ENCODE results near the gene CFAP100. TPM values are rescaled to one million over a fixed set of nuclear protein-coding genes. Genes with fewer than 3 reads are reported as not detected.

Gene CFAP100
- total and polyA plus RNA-seq, 10 of the 15 experiments (the other 5 are each of a cell fraction or from before 2014, with no cell fraction given), result 0.04 to 0.27 TPM; not detected in 8

DNA sequence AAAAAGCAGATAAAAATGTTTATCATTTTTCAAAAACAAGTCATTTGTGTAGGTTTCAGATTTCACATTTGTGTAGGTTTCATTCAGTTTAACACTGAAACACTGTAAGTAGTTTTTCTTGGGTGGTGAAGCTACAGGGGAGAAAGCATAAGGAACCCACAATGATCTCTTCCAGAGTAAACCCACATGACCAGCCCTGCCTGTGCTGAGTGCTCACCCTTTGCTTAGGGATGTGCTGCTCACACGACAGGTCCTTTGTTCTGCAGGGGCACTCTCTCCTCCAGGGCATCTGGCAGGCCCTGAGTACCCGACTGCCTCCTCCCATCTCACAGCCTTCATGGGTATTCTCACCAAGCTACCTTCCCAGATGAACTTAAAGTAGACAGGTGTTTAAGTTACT lies 52.1 kb downstream of the CFAP100 start:
- H3K27ac ChIP-seq (ENCODE audit: control insufficient read depth, insufficient read depth), result no peak overlapping the region
- no peak for ATAC-seq
- no peaks in the 10 kb centered on the region for H3K9me3 ChIP-seq (replicated peaks; ENCODE audit: control insufficient read depth, insufficient read depth, low read length)
- intact Hi-C loops (cut with micrococcal nuclease; ENCODE audit: unreplicated experiment), result no loop called here
- no peak overlapping the region for H3K4me3 ChIP-seq
- DNase-seq (ENCODE audit: low read depth, low spot score), result no peak
- FAIRE-seq, result no peak
- H3K4me2 ChIP-seq (ENCODE audit: control insufficient read depth, insufficient read depth), result no peak overlapping the region
- POLR2A ChIA-PET, result no interaction called here
- WGBS (ENCODE audit: insufficient coverage, insufficient replicate concordance, low lambda C conversion rate, missing lambda C conversion rate), result 98% methylated on average over 2 of the region's 2 CpGs
- in situ Hi-C loops (cut with MboI), result no loop called here
- H3K9ac ChIP-seq (ENCODE audit: control insufficient read depth, insufficient read depth, low read length), result no peak overlapping the region
- SMC1A ChIA-PET (ENCODE audit: uncharacterized antibody, unreplicated experiment), result no interaction called here
- H3K27me3 ChIP-seq (replicated peaks in 1 of 2; ENCODE audit: control insufficient read depth in 2 of 2, insufficient read depth in 2 of 2, low read length in 1 of 2), result no peaks in the 10 kb centered on the region
- RAD21 ChIA-PET (ENCODE audit: unreplicated experiment), result no interaction called here
- CTCF ChIA-PET, result no interaction called here
- no peaks in the 10 kb centered on the region for H4K20me1 ChIP-seq (ENCODE audit: control insufficient read depth, insufficient read depth)
- no TSS peak for BruUV-seq (replicated peaks)
- peaks cover 5 to 8% of the 10 kb centered on the region in 2 experiments; a peak in 3 of 4 replicates for H3K36me3 ChIP-seq (ENCODE audit: control insufficient read depth in 2 of 2, insufficient read depth in 2 of 2, low read length in 1 of 2)
- no peaks in the 10 kb centered on the region for H3K4me1 ChIP-seq (ENCODE audit: control insufficient read depth, insufficient read depth, low read length)
- H2AFZ ChIP-seq (ENCODE audit: control insufficient read depth, low read depth, low read length), result no peak overlapping the region
- no peaks in the 10 kb centered on the region for H3K79me2 ChIP-seq (ENCODE audit: control insufficient read depth, insufficient read depth, low read length)
- TF ChIP-seq RELA (IDR thresholded peaks at IDR 0.05; ENCODE audit: borderline replicate concordance, partially characterized antibody), result no peak
- TF ChIP-seq FOXK2 (IDR thresholded peaks at IDR 0.05), result no peak
- TF ChIP-seq TCF3 (IDR thresholded peaks at IDR 0.05; ENCODE audit: borderline replicate concordance, insufficient read depth, low read depth, low read length), result no peak
- TF ChIP-seq, protein P1, sequence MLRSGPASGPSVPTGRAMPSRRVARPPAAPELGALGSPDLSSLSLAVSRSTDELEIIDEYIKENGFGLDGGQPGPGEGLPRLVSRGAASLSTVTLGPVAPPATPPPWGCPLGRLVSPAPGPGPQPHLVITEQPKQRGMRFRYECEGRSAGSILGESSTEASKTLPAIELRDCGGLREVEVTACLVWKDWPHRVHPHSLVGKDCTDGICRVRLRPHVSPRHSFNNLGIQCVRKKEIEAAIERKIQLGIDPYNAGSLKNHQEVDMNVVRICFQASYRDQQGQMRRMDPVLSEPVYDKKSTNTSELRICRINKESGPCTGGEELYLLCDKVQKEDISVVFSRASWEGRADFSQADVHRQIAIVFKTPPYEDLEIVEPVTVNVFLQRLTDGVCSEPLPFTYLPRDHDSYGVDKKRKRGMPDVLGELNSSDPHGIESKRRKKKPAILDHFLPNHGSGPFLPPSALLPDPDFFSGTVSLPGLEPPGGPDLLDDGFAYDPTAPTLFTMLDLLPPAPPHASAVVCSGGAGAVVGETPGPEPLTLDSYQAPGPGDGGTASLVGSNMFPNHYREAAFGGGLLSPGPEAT (IDR thresholded peaks at IDR 0.05; ENCODE audit: low read depth), result no peak
- TF ChIP-seq TAF1 (IDR thresholded peaks at IDR 0.05; ENCODE audit: borderline replicate concordance, low read depth, low read length), result no peak
- TF ChIP-seq, protein P2, sequence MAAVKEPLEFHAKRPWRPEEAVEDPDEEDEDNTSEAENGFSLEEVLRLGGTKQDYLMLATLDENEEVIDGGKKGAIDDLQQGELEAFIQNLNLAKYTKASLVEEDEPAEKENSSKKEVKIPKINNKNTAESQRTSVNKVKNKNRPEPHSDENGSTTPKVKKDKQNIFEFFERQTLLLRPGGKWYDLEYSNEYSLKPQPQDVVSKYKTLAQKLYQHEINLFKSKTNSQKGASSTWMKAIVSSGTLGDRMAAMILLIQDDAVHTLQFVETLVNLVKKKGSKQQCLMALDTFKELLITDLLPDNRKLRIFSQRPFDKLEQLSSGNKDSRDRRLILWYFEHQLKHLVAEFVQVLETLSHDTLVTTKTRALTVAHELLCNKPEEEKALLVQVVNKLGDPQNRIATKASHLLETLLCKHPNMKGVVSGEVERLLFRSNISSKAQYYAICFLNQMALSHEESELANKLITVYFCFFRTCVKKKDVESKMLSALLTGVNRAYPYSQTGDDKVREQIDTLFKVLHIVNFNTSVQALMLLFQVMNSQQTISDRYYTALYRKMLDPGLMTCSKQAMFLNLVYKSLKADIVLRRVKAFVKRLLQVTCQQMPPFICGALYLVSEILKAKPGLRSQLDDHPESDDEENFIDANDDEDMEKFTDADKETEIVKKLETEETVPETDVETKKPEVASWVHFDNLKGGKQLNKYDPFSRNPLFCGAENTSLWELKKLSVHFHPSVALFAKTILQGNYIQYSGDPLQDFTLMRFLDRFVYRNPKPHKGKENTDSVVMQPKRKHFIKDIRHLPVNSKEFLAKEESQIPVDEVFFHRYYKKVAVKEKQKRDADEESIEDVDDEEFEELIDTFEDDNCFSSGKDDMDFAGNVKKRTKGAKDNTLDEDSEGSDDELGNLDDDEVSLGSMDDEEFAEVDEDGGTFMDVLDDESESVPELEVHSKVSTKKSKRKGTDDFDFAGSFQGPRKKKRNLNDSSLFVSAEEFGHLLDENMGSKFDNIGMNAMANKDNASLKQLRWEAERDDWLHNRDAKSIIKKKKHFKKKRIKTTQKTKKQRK (IDR thresholded peaks at IDR 0.05; ENCODE audit: low read depth, low read length), result no peak
- TF ChIP-seq SMAD5 (IDR thresholded peaks at IDR 0.05; ENCODE audit: low read depth), result no peak
- no peak for TF ChIP-seq KDM1A (IDR thresholded peaks at IDR 0.05; ENCODE audit: borderline replicate concordance)
- TF ChIP-seq CBX3 (IDR thresholded peaks at IDR 0.05; ENCODE audit: borderline replicate concordance, low read depth), result no peak
- TF ChIP-seq, protein P3, sequence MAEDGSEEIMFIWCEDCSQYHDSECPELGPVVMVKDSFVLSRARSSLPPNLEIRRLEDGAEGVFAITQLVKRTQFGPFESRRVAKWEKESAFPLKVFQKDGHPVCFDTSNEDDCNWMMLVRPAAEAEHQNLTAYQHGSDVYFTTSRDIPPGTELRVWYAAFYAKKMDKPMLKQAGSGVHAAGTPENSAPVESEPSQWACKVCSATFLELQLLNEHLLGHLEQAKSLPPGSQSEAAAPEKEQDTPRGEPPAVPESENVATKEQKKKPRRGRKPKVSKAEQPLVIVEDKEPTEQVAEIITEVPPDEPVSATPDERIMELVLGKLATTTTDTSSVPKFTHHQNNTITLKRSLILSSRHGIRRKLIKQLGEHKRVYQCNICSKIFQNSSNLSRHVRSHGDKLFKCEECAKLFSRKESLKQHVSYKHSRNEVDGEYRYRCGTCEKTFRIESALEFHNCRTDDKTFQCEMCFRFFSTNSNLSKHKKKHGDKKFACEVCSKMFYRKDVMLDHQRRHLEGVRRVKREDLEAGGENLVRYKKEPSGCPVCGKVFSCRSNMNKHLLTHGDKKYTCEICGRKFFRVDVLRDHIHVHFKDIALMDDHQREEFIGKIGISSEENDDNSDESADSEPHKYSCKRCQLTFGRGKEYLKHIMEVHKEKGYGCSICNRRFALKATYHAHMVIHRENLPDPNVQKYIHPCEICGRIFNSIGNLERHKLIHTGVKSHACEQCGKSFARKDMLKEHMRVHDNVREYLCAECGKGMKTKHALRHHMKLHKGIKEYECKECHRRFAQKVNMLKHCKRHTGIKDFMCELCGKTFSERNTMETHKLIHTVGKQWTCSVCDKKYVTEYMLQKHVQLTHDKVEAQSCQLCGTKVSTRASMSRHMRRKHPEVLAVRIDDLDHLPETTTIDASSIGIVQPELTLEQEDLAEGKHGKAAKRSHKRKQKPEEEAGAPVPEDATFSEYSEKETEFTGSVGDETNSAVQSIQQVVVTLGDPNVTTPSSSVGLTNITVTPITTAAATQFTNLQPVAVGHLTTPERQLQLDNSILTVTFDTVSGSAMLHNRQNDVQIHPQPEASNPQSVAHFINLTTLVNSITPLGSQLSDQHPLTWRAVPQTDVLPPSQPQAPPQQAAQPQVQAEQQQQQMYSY (CRISPR knock-in tag; IDR thresholded peaks at IDR 0.05), result no peak
- no peak for TF ChIP-seq IRF4 (IDR thresholded peaks at IDR 0.05; ENCODE audit: low read depth, low read length)
- TF ChIP-seq ASH2L (IDR thresholded peaks at IDR 0.05; ENCODE audit: borderline replicate concordance, low read depth), result no peak
- no peak for TF ChIP-seq TCF7 (IDR thresholded peaks at IDR 0.05; ENCODE audit: borderline replicate concordance)
- TF ChIP-seq RAD51 (IDR thresholded peaks at IDR 0.05), result no peak
- TF ChIP-seq ZNF24 (IDR thresholded peaks at IDR 0.05), result no peak
- TF ChIP-seq CBFB (IDR thresholded peaks at IDR 0.05; ENCODE audit: low read depth), result no peak
- TF ChIP-seq MTA2 (IDR thresholded peaks at IDR 0.05; ENCODE audit: low read depth), result no peak

Measured in GM12878 (cell line).